GM12873 (cell line): ENCODE measurements around the gene HAND2.

Experiments used
- CTCF ChIP-seq: IDR thresholded peaks from 2 replicates; pipeline ENCODE4 v1.5.1; 2012; ENCODE audit warnings: low read depth, mild to moderate bottlenecking, moderate library complexity, low read length, control low read depth; ENCODE audit not compliant: insufficient read depth; ENCODE audit errors: missing control alignments

The HAND2 gene

GRCh38 chr4:173571620-173572019, 41.6 kb upstream of the HAND2 start:
- TF ChIP-seq CTCF, result no peak

GRCh38 chr4:173565281-173565680, 35.3 kb upstream of the HAND2 start:
- no peak for TF ChIP-seq CTCF

- TF ChIP-seq CTCF, result no peak
Measured at GRCh38 chr4:173564461-173564860, 34.4 kb upstream of the HAND2 start.

GRCh38 chr4:173560896-173561295, 30.9 kb upstream of the HAND2 start:
- TF ChIP-seq CTCF, result no peak

- no peak for TF ChIP-seq CTCF
Measured at GRCh38 chr4:173556398-173557131, 26.5 kb upstream of the HAND2 start.

- no peak for TF ChIP-seq CTCF
Measured at GRCh38 chr4:173547889-173548288, 17.9 kb upstream of the HAND2 start.

GRCh38 chr4:173546776-173547175, 16.7 kb upstream of the HAND2 start:
- no peak for TF ChIP-seq CTCF

GRCh38 chr4:173545440-173545839, 15.4 kb upstream of the HAND2 start:
- TF ChIP-seq CTCF, result no peak
